ENCODE data around the gene ALPK3. TPM values are rescaled to one million over a fixed set of nuclear protein-coding genes. Genes with fewer than 3 reads are reported as not detected.

The ALPK3 gene
- total RNA-seq, 1 experiment from 2014 or later: 0.11 TPM

DNA sequence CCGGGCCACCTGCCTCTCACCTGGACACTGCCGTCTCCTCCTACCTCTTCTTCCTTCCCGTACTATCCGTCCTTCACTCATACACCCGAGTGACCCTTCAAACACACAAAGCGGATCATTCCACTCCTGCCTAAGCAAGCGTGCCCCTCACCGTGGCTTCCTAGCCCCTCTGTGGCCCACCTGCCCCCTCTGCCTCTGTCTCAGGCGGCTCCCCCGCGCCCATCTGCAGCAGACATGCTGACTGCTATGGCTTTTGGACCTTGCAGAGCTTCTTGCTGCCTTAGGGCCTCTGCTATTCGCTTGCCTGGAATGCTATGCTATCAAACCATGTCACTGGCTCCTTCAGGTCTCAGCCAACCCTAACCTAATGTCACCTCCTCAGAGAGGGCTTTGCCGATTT, 105.4 kb downstream of the ALPK3 start:
- no peak for DNase-seq (ENCODE audit: low read depth)

Other genes with a start within 250 kb of the ALPK3 start
- gene ZSCAN2, start 216.3 kb upstream of the ALPK3 start, total RNA-seq (2014; rRNA removed; shearing (Covaris generic)): 6.4 and 9.9 TPM in 2 replicates
- gene WDR73, start 163.1 kb upstream of the ALPK3 start, total RNA-seq (2014; rRNA removed; shearing (Covaris generic)): 19.3 and 42.7 TPM in 2 replicates
- gene NMB, start 159.2 kb upstream of the ALPK3 start, total RNA-seq (2014; rRNA removed; shearing (Covaris generic)): 0.30 and 3.4 TPM in 2 replicates
- 109 and 150 TPM in 2 replicates for gene SEC11A, start 101.2 kb upstream of the ALPK3 start, total RNA-seq (2014; rRNA removed; shearing (Covaris generic))
- gene ZNF592, start 68.8 kb upstream of the ALPK3 start, total RNA-seq (2014; rRNA removed; shearing (Covaris generic)): 1.4 and 2.1 TPM in 2 replicates
- not detected in 2 replicates for gene SLC28A1, start 67.3 kb downstream of the ALPK3 start, total RNA-seq (2014; rRNA removed; shearing (Covaris generic))
- 3.7 and 4.9 TPM in 2 replicates for gene PDE8A, start 164.5 kb downstream of the ALPK3 start, total RNA-seq (2014; rRNA removed; shearing (Covaris generic))